GM18502 (cell line): Measurements from ENCODE around the gene GPRASP2.
"Not testable (repeated sequence)": the region's sequence is repeated elsewhere in the genome, so short reads cannot be mapped to it uniquely, and the experiment has no call there.

Experiments used
- ATAC-seq: cut with Tn5 transposase; IDR thresholded peaks from one replicate; pipeline ENCODE4 v1.9.1; 2021; ENCODE audit warnings: mild to moderate bottlenecking; ENCODE audit not compliant: unreplicated experiment, poor library complexity

GPRASP2 gene

DNA sequence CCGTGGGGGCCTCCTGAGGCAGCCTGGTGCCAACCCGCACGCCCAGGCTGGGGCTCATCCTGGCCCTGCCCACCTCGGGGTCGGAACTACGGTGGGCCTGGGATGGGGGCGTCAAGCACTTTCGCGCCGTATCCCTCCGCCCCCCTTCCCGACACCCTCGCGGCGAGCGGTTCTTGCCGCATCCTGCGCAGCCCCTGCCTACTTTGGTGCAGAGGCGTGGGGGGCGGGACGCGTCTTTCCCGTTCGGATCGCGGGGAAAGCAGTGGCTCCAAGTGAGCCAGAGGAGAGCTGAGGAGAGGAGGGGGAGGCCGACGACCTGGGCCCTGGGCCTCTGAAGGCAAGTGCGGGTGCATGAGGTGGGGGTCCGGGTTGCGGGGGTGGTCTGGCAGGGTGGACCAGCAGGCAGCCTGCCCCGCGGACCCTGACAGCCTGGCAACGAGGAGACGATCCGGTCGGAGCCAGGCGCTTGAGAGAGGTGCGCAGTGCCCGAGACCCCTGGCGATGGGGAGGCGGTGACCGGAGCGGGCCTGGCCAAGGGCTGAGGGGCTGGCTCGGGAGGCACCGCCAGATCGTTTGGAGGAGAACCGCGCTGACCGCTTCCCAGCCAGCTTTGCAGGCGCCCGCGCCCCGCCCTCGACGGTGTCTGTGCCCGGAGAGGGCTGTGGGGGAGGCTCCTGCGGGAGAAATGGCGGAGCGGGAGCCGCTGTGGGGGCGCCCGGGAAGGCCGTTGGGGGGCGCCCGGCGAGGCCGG is at the start of gene GPRASP2:
GPRASP2 (plus strand) TSS at position 233 of the 751 bp plus-strand sequence. CDS start 2,422 bp downstream, outside the sequence.
- peak; percentile 44 for ATAC-seq

DNA sequence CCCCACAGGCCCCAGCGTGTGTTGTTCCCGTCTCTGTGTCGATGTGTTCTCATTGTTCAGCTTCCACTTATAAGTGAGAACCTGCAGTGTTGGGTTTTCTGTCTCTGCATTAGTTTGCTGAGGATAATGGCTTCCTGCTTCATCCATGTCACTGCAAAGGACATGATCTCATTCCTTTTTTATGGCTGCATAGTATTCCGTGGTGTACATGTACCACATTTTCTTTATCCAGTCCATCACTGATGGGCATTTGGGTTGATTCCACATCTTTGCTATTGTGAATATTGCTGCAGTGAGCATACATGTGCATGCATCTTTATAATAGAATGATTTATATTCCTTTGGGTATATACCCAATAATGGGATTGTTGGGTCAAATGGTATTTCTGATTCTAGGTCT is 48.4 kb upstream of the GPRASP2 start:
- not testable (repeated sequence) for ATAC-seq

DNA sequence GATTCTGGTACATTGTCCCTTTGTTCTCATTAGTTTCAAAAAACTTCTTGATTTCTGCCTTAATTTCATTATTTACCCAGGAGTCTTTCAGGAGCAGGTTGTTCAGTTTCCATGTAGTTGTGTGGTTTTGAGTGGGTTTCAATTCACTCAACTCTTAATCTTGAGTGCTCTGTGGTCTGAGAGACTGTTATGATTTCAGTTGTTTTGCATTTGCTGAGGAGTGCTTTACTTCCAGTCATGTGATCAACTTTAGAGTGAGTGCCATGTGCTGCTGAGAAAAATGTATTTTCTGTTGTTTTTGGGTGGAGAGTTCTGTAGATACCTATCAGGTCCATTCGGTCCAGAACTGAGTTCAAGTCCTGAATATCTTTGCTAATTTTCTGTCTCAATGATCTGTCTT is 45.2 kb upstream of the GPRASP2 start:
- not testable (repeated sequence) for ATAC-seq

DNA sequence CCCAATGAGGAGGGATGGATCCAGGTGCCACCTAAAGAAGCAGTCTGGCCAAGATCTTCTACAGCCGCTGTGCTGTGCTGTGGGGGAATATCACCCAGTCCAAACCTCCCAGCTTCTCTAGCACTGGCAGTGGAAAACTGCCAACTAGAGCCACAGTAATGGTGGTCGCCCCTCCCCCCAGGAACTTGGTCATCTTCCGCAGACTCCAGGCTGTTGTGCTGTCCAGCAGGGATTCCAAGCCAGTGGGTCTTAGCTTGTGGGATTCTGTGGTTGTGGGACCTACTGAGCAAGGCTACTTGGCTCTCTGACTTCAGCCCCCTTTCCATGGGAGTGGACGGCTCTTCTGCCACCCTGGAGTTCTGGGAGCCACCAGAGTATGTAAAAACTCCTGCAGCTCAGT is 42.7 kb upstream of the GPRASP2 start:
- ATAC-seq = no peak

DNA sequence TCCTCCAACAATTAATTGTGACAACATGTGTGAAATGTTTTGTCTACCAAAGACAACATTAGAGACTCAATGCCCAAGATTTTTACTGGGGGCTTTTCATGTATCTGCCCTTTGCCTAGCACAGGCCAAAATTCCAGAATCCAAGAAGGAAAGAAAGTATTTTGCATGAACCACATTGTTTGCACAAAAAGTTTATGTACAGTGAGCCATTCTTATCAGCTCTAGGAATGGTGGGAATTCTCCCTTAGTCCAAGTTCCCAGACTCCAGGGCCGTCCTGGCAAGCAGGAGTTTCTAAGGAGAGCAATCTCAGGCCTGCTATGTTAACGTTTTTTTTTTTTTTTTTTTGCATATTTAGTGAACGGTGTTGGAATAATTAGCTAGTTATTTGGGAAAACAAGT is 39.4 kb upstream of the GPRASP2 start:
- ATAC-seq = no peak

DNA sequence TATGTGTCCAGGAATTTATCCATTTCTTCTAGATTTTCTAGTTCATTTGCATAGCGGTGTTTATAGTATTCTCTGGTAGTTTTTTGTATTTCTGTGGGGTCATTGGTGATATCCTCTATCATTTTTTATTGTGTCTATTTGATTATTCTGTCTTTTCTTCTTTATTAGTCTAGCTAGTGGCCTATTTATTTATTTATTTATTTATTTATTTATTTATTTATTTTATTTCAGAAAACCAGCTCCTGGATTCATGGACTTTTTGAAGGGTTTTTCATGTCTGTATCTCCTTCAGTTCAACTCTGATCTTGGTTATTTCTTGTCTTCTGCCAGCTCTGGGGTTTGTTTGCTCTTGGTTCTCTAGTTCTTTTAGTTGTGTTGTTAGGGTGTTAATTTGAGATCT is 34.8 kb upstream of the GPRASP2 start:
- not testable (repeated sequence) for ATAC-seq

DNA sequence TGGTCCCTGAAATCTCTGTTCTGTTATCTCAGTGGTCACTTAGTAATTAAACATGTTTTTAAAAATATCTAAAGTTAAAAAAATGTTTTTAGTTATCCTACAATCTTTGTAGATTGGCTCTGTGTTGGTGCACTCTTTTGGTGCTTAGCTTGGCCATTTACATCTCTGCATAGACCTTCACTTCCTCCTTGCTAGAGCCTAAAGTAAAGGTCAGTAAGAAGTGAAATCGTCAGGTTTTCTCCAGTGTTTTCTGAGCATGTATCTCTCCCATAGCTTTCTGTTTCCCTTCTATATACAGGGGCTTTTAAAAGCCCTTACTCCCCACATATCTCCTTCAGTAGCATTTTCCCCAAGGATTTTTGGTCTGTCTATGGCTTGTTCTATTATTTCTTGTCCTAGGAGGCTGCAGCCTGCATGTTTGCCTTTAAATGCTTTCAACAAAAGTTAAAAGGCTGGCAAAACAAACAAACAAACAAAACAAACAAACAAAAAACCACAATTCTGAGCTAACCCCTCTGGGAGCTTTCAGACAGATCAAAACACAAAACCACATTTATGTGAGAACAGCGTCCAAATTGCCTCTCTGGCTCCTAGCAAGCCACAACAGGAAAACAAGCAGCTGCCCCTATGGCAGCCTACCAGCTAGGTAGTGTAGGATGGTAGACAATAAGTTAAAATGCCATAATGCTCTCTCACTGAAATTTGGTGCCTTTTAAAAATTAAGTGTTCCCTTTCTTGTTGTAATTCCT is 27.3 kb upstream of the GPRASP2 start:
- ATAC-seq = no peak

DNA sequence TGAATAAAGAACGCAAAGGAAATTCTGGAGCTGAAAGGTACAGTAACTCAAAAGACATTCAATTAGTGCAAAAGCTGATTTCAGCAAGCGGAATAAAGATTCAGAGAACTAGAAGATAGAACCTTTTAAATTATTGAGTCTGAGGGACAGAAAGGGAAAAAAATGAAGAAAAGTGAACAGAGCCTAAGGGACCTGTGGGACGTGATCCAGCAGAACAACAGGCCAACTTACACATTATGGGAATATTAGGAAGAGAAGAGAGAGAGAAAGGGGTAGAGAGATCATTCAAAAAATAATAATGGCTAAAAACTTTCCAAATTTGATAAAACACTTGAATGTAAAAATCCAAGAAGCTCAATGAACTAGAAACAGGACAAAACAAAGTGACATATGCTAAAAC is 17.5 kb upstream of the GPRASP2 start:
- no peak for ATAC-seq

DNA sequence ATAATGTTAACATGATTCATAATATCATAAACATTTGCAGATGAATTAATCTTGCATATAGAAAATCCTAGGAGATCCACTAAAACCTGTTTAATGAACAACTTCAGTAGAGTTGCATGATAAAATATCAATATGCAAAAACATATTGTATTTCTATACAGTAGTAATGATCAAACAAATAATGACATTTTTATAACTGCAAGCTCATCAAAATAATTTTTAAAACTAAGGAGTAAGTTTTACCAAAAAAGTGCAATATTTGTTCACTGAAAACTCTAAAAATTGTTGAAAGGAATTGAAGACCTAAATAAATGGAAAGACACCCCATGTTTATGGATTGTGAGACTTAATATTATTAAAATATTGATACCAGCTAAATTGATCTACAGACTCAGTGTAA is 15.9 kb upstream of the GPRASP2 start:
- no peak for ATAC-seq

DNA sequence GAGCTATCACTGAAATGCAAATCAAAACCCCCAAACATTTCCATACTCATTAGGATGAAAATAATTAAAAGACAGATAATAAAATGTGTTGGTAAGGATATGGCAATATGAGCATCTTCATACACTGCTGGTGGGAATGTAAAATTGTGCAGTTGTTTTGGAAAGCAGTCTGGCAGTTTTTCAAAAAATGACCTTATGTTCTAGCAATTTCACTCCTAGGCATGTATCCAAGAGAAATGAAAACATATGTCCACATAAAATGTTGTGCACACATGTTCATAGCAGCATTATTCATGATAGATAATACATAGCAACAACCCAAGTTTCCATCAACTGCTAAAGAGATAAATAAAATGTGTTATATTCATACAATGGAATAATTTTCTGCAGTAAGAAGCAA is 14.8 kb upstream of the GPRASP2 start:
- no peak for ATAC-seq

DNA sequence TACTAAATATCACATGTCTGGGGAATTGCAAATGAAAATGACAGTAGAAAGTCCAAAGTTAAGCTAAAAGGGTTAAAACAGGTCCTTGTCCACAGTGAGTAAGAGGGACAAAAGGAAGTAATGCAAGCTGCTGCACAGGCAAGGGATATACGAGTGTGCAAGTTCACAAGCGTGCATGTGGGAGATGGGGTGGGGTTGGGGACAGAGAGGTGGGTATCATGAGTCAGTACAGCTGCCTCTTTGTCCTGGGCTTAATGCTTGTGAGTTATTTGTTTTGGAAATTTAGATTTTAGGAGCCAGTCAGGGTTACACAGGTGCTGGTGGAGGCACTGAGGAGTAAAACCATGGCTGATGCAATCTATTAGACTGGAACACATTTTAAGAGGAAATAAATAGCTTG is 3.3 kb upstream of the GPRASP2 start:
- ATAC-seq = no peak

DNA sequence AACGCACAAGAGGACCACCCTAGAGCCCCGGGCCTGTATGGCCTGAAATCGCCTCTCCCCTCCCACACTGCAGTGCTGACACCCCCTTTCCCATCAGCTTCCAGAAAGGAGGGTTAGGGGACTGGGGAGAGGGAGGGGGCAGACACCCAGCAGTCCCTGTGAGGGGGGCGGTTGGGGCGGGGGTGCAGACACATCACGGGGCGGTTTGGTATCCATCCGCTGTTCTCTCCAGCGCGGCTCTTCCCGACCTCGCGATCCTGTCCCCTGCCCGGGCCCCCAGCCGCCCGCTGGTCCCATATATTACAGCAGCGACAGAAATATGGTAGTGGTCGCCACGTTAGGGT is 404 bp upstream of the GPRASP2 start:
- ATAC-seq = no peak

DNA sequence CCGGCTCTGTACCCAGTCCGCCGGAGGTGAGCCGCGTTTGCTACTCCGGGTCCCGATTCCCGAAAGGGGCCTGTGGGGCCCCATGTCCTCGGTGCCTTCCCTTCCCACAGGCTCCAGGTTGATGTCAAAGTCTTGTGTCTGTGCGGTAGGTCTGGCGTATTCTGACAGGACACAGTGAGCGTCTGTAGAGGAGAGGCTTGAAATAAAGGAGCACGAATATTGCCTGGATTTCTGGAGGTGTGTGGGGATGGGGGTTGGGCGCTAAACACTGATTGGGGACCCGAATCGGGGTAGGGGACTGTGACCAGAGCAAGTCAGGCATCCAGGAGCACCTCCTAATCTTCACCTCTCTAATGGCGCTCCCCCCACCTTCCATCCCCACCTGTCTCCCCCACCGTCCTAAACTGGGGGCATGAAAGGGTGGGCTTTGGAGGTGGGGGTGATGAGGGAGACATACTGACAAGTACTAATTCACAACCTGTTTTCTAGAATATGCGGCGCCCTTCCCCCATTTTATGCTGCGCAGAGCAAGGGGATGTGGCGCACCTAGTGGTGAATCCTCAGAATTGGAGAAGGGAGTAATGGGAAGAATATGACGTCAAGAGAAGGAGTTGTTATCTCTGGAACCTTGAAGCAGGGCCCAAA is 855 bp downstream of the GPRASP2 start:
- ATAC-seq = peak; percentile 66

DNA sequence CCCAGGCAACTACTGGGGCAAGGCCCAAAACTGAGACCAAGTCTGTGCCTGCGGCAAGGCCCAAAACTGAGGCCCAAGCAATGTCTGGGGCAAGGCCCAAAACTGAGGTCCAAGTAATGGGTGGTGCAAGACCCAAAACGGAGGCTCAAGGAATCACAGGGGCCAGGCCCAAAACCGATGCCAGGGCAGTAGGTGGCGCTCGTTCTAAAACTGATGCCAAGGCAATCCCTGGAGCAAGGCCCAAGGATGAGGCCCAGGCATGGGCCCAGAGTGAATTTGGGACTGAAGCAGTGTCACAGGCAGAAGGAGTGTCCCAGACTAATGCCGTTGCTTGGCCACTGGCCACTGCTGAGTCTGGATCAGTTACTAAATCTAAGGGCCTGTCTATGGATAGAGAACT is 2.7 kb downstream of the GPRASP2 start:
- no peak for ATAC-seq

DNA sequence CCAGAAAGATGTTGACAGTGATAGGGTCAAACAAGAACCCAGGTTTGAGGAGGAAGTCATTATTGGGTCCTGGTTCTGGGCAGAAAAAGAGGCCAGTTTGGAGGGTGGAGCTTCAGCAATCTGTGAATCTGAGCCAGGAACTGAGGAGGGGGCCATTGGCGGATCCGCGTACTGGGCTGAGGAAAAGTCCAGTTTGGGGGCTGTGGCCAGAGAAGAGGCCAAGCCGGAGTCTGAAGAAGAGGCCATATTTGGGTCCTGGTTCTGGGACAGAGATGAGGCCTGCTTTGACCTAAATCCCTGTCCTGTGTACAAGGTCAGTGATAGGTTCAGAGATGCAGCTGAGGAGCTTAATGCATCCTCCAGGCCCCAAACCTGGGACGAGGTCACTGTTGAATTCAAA is 3.7 kb downstream of the GPRASP2 start:
- ATAC-seq = no peak

DNA sequence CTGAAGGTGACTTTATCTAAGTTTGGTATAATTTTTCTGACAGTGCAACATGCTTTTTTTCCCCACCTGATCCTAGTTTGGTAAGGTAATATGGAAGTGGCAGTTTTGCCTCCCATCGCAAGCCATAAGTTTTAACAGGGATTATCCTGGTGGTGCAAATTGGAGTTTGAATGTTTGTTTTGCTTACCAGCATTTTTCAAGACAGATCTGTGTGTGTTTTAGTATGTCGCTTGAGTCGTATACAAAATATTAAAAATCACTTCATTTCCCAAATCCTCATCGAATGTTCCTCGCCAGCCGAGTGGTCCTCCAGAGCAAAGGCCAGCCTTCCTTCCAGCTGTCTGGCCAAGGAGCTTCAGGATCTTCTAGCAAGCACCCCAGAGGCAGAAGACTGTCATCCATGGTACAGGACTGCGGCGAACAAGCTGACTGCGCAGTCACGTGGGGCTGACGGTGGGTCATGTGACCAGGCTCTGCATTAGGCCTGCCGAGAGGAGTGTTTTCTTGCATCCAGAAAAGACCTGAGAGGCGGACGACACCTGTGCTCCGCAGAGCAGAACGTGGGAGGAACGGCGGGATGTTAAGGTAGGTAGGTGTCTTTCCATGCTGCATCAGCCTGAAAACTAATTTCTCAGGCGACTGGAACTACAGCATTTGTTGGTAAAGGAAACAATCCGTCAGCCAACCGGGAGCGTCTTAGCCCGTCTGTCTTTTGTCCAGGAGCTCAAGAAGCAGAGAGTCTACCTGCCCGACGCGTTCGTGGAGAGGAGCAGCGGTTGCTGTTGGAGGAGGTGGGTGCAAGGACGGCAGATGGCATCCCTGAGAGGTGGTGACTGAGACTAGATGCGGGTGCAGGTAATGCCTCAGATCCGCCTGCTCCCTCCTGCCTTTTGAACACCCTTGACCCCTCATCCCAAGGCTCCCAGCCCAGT is 8.3 kb downstream of the GPRASP2 start, which contains the start of gene GPRASP3:
GPRASP3 (plus strand) TSS at position 507 of the 932 bp plus-strand sequence. CDS start 28,253 bp downstream, outside the sequence.
- ATAC-seq = peak; percentile 98

DNA sequence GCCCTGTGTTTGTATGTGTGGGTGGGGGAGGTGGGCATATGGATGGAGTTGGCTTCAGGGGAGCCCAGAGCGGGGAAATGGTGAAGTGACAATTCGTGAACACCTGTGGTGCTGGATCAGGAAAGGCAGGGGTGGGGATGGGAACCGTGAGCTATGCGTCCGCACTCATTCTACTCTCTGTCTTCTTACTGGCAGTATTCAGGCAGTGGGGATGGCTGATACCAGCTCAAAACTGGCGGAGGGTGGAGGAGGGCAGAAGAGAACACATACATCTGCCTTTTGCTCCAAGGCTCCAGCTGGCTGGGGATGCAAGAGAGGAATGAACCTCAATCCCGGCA is 8.9 kb downstream of the GPRASP2 start:
- not testable (repeated sequence) for ATAC-seq

DNA sequence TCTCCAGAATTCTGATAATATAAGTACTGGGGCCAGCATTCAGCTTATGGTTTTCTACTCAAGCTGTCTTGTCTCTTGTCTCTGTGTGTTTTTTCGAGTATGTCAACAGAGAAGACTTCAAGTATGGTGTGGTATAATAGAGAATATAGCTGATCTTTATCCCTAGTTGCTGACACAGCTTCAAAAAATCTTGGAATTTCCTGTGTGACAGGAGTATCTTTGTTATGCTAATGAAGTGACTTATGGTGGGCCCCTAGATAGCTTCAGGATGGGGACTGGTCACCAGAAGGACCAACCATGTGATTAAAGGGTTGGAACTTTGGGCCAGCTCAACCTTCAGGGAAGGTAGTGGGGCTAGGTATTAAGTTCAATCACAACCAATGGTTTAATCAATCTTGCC is 11.2 kb downstream of the GPRASP2 start:
- no peak for ATAC-seq

DNA sequence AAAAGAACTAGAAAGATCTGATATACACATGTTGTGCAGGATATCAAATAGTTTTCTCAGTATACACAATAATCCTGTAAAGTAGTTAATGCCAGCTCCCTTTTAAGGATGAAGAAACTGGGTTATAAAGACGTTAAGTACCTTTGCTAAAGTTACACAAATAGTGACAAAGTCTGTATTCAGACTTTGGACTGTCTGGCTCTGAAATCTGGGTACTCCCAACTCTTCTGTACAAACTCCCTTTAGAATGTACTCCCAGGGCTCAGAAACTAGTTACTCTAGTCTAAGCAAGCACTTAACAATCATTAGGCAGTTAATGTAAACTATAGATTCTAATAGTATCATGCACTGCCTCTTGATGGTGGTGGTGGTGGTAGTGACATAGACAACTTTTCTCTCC is 15.5 kb downstream of the GPRASP2 start:
- no peak for ATAC-seq

DNA sequence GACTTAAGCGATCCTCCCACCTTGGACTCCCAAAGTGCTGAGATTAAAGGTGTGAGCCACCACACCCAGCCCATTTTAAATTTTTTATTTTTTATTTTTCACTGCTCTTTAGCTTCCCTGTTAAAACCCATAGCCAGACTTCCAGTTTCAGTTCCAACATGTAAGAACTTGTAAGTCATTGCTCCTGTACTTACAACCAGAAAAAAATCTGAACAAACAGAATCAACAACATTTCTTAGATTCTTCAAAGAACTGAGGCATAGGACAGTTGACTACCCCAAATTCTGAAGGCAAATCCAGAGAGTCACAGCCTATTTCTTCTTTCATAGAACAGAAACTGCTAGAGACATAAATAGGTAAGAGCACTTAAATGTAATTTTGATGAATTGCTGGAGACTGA is 16.4 kb downstream of the GPRASP2 start:
- ATAC-seq = no peak
